HUES48 (cell line): ENCODE data around the gene TENM4.

Experiments used
- H3K27ac ChIP-seq: one replicate; pipeline ENCODE4 v1.7.0; 2013; ENCODE audit warnings: low read depth, low read length, inconsistent platforms
- H3K27me3 ChIP-seq: 2 replicates; pipeline ENCODE4 v1.6.1; 2013; ENCODE audit warnings: mild to moderate bottlenecking, low read length; ENCODE audit not compliant: control insufficient read depth, insufficient read depth
- H3K36me3 ChIP-seq: 2 replicates; pipeline ENCODE4 v1.6.1; 2013; ENCODE audit warnings: low read length; ENCODE audit not compliant: control insufficient read depth, insufficient read depth
- H3K4me1 ChIP-seq: 2 replicates; pipeline ENCODE4 v1.6.1; 2013; ENCODE audit warnings: mild to moderate bottlenecking, low read length; ENCODE audit not compliant: control insufficient read depth, insufficient read depth
- H3K4me3 ChIP-seq: 2 replicates; pipeline ENCODE4 v1.5.1; 2013; ENCODE audit warnings: mild to moderate bottlenecking, low read depth, low read length
- H3K9ac ChIP-seq: 2 replicates; pipeline ENCODE4 v1.6.1; 2013; ENCODE audit warnings: mild to moderate bottlenecking, low read depth, low read length, moderate library complexity
- H3K9me3 ChIP-seq: 2 replicates; pipeline ENCODE4 v1.6.1; 2013; ENCODE audit warnings: low read length; ENCODE audit not compliant: control insufficient read depth, insufficient read depth

Gene TENM4

DNA sequence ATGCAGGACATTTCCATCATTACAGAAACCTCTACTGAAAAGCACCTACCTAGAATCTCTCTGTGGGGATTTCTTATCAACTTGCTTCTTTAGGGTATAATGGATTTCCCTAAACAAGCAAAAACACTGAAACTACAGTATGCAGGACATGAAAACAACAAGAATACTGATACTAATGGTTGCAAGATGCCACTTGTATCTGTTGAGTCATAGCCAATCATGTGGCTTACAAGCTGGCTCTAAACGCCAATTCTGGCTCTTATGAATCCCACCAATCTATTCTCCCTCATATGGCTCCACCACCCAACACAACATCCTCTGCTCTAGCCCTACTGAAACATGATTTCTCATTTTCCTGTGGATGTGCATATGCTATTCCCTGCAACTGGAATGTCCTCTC, 22.6 kb downstream of the TENM4 start:
- peaks cover 9% of the 10 kb centered on the region; the same call in 1 of the 2 replicates for H3K4me1 ChIP-seq

DNA sequence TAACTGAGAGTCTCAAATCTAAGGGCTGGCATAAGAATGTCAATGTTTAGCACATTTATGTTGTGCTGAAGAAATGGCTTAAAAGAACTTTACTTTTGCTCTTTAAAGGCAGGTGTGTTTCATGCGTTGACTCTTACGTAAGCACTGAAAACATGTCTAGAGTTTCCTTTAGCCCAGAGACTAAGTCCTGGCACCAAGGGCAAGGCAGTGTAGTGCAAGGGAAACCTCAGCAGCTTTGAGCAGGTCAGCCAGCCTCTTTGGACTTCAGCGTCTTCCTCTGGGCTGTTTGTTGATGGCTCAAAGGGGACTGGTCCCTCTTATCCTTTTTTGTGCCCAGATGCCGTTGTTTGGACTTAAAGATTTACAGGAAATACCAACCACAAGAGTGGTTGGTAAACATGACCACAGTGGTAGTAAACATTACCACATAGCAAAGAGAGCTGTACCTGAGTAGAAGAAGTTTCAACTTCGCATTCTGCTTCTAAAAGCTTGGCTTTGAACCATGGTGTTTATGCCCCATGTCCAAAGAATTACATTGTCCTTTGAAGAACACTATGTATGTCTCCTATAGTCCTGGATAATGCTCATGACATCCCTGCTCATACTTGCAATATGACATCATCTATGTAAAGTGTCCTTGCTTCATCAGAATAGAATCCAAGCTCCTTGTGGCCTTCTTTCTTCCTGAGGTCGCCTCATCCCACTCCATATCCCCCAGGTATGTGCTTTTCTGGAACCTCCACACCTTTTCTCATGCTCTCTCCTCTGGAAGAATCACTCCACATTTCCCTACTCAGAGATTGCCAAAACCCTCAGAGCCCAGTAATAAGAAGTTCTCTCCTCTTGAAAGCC, 23.5 kb downstream of the TENM4 start:
- H3K4me1 ChIP-seq: peaks cover 9% of the 10 kb centered on the region; the same call in 1 of the 2 replicates
- no peaks in the 10 kb centered on the region for H3K27me3 ChIP-seq
- H3K9me3 ChIP-seq: peaks cover 4% of the 10 kb centered on the region; the same call in 1 of the 2 replicates
- no peak overlapping the region for H3K4me3 ChIP-seq
- no peak overlapping the region for H3K9ac ChIP-seq
- H3K36me3 ChIP-seq: no peaks in the 10 kb centered on the region
- H3K27ac ChIP-seq: no peak overlapping the region

More for the DNA sequence above, 22.6 kb downstream of the TENM4 start:
- Histone ChIP-seq H3K27me3 (no peaks in the 10 kb centered on the region), H3K9me3 (peaks cover 4% of the 10 kb centered on the region; the same call in 1 of the 2 replicates), H3K27ac (no peak overlapping the region), H3K36me3 (no peaks in the 10 kb centered on the region), H3K4me3 (no peak overlapping the region), H3K9ac (no peak overlapping the region)

DNA sequence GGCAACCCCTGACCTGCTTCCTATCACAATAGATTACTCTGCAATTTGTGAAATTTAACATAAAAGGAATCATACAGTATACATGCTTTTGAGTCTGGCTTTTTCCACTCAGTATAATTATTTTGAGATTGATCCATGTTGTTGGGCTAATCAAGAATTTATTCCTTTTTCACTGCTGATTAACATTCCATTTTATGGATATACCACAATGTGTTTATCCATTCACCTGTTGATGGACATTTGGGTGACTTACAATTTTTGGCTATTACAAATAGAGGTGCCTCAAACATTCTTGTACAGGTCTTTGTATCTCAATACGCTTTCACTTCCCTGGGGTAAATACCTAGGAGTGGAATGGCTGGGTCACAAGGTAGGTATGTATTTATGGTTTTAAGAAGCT, 24.9 kb downstream of the TENM4 start:
- H3K27ac ChIP-seq: no peak overlapping the region
- no peak overlapping the region for H3K4me3 ChIP-seq
- H3K36me3 ChIP-seq: no peaks in the 10 kb centered on the region

DNA sequence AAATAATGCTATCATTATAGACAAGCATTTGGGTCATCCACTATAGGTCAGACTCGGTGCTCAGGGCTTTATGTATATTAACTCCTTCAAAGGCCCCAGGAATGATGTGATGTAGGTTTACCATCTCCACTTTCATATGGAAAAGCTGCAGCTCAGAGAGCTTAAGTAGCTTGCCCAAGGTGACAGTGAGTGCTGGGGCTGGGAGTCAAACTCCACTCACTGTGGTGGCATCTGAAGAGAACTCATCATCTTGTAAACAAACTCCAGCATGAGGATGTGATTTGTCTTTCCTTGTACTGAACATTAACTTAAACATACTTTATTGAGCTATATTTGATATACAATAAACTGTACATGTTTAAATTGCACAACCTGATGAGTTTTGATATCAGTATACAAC, 25.4 kb downstream of the TENM4 start:
- no peak overlapping the region for H3K9ac ChIP-seq
- H3K27ac ChIP-seq: no peak overlapping the region
- no peaks in the 10 kb centered on the region for H3K36me3 ChIP-seq

More for the DNA sequence above, 24.9 kb downstream of the TENM4 start:
- H3K4me1 ChIP-seq: no peaks in the 10 kb centered on the region
- H3K27me3 ChIP-seq: no peaks in the 10 kb centered on the region
- H3K9me3 ChIP-seq: peaks cover 4% of the 10 kb centered on the region; the same call in 1 of the 2 replicates
- no peak overlapping the region for H3K9ac ChIP-seq

DNA sequence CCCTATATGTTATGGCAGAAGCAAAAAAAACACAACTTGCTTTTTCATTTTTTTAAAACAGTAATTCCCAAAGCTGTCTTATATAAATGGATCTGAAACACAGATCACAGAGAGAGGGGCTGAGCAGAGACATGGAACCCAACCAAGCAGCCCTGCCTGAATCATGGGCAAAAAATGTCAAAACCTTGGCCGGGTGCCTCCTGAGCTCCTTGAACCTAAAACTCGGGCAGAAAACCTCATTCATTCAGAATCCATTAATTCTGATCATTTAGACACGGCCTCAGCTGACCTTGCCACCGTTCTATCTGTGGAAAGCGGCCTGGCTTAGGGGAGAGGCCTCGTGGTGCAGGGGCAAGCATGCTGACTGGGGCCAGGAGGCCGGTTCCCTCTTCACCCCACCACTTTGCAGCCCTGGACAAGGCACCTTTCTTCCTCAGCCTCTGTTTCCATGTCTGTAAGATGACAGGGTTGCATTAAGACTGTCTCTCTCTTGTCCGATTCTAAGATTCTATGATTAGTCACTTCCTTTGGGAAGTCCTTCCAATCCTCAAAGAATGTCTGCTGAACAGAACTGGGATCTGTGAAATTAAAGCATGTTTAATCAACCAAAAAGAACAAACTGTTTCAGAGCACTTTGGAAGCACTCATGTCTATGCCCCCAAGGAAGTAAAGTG, 26.0 kb downstream of the TENM4 start:
- H3K36me3 ChIP-seq: no peaks in the 10 kb centered on the region
- H3K9me3 ChIP-seq: peaks cover 4% of the 10 kb centered on the region; the same call in 1 of the 2 replicates
- no peaks in the 10 kb centered on the region for H3K4me1 ChIP-seq
- H3K4me3 ChIP-seq: no peak overlapping the region
- H3K9ac ChIP-seq: no peak overlapping the region
- no peak overlapping the region for H3K27ac ChIP-seq
- no peaks in the 10 kb centered on the region for H3K27me3 ChIP-seq

More for the DNA sequence above, 25.4 kb downstream of the TENM4 start:
- Histone ChIP-seq H3K4me3 (no peak overlapping the region), H3K4me1 (no peaks in the 10 kb centered on the region), H3K27me3 (no peaks in the 10 kb centered on the region), H3K9me3 (peaks cover 4% of the 10 kb centered on the region; the same call in 1 of the 2 replicates)

DNA sequence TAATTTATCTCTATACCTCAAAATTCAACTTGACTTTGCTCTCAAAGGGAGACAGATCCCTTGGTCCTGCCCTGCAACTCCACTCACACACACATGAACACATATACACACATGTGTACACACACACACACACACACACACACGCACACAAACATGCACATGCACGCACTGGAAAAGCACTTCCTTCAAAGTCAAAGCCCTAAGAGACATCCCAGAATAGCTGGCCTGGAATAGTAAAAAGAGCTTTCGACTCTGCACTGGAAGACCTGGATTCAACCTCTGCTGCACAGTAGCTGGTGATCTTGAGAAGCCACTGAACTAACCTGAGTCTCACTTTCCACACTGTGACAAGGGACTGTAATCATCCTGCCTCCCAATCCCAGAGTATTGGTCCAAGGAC, 26.8 kb downstream of the TENM4 start:
- H3K9me3 ChIP-seq: peaks cover 4% of the 10 kb centered on the region; the same call in 1 of the 2 replicates
- H3K27ac ChIP-seq: no peak overlapping the region
- H3K4me1 ChIP-seq: no peaks in the 10 kb centered on the region
- H3K9ac ChIP-seq: no peak overlapping the region
- no peaks in the 10 kb centered on the region for H3K36me3 ChIP-seq
- no peak overlapping the region for H3K4me3 ChIP-seq
- H3K27me3 ChIP-seq: no peaks in the 10 kb centered on the region

DNA sequence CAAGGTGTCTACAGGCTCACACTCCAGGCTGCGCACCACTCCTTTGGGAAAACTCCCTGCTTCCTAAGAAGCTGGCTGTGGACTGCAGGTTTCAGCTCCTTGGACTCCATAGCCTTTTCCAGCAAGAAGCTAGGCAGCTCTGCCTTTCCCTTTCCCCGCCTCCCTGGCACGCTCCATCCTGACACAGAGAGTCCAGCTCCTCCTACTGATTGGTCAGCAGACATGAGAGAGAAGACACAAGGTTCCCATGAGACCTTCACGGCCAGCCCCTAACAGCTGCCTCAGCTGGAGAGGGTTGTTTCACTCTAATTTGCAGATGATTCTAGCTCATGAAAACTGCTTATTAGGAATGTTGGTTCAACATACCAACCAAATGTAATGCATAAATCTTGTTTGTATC, 27.6 kb downstream of the TENM4 start:
- Histone ChIP-seq H3K27ac (no peak overlapping the region), H3K9me3 (peaks cover 4% of the 10 kb centered on the region; the same call in 1 of the 2 replicates), H3K4me1 (no peaks in the 10 kb centered on the region), H3K36me3 (no peaks in the 10 kb centered on the region), H3K4me3 (no peak overlapping the region), H3K9ac (no peak overlapping the region), H3K27me3 (no peaks in the 10 kb centered on the region)

DNA sequence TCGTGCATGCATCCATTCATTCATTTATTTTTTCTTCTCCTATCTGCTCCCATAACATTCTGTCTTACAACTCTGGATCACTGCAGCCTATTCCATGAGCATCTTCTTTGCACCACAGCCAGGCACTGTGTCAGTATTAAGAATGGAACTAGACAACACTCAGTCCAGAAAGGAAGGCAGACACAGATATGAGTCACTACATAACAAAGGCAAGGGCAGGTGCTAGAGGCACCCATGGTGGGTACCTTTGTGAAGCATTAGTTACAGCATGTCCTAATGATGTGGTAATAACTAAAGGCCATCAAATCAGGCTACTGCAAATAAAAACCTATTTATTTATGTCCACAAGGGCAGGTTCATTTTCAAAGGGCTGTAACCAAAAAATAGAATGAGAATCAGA, 28.1 kb downstream of the TENM4 start:
- H3K27ac ChIP-seq: no peak overlapping the region

DNA sequence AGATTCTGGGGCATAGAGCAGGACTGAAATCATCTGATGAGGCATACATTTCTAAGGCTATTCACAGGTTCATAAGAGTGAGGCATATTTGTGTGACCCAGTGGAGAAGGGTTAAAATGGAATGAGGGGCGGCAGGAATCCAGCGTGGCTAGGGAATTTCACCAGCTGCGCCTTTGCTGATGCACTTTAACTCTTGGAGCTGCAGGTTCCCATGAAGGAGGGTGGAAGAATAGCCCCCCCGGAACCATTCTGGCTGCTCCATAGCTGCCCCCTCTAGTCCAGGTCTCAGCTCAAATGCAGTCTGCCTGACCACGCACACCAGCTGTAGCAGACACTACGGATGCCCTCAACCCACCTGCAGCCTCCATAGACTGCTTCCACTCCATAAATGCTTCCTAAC, 31.5 kb downstream of the TENM4 start:
- no peaks in the 10 kb centered on the region for H3K4me1 ChIP-seq
- H3K9me3 ChIP-seq: no peaks in the 10 kb centered on the region
- no peaks in the 10 kb centered on the region for H3K36me3 ChIP-seq
- no peak overlapping the region for H3K27ac ChIP-seq
- no peak overlapping the region for H3K4me3 ChIP-seq
- H3K27me3 ChIP-seq: no peaks in the 10 kb centered on the region
- H3K9ac ChIP-seq: no peak overlapping the region

More for the DNA sequence above, 28.1 kb downstream of the TENM4 start:
- Histone ChIP-seq H3K9ac (no peak overlapping the region), H3K36me3 (no peaks in the 10 kb centered on the region), H3K27me3 (no peaks in the 10 kb centered on the region), H3K9me3 (peaks cover 4% of the 10 kb centered on the region; the same call in 1 of the 2 replicates), H3K4me1 (no peaks in the 10 kb centered on the region), H3K4me3 (no peak overlapping the region)

DNA sequence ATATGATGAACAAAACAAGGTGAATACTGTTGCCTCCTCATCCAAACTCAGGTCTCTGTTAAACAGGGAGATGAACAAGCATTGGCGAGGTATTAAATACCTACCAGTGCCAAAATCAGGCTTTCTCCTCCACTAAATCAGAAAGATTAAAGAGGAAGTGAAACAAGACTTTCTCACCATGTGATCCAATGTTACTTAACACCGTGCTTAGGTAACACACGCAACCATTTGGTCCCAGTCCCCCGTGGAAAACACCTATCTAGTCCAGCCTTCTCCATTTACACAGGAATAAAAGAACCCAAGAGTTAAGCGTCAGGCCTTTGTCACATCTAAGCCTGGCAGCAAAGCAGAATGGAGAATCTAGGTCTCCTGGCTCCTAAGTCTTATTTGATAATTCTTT, 34.5 kb downstream of the TENM4 start:
- Histone ChIP-seq H3K27me3 (no peaks in the 10 kb centered on the region), H3K4me3 (no peak overlapping the region), H3K4me1 (no peaks in the 10 kb centered on the region; the same call in 1 of the 2 replicates), H3K9me3 (no peaks in the 10 kb centered on the region), H3K36me3 (no peaks in the 10 kb centered on the region), H3K9ac (no peak overlapping the region), H3K27ac (no peak overlapping the region)

DNA sequence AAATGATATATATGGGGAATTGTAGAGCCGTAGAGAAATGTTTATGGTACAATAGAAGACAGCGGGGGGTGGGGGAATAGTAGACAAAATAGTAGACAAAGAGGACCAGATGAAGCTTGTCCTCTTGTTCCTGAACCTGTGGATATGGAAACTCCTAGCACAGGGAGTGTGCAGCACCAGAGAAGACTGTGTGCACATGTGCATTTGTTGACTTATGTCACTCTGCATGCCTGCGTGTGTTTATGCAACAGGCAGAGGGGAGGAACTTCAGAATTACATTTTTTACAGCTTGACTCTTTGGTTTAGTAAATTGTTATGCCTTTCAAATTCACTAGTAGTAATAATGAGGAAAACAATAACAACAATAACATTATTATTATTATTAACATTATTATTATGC, 36.0 kb downstream of the TENM4 start:
- H3K27ac ChIP-seq: no peak overlapping the region
- H3K36me3 ChIP-seq: no peaks in the 10 kb centered on the region
- no peaks in the 10 kb centered on the region for H3K9me3 ChIP-seq
- H3K4me1 ChIP-seq: no peaks in the 10 kb centered on the region; the same call in 1 of the 2 replicates
- no peaks in the 10 kb centered on the region for H3K27me3 ChIP-seq
- no peak overlapping the region for H3K9ac ChIP-seq
- no peak overlapping the region for H3K4me3 ChIP-seq
